Raji (cell line): Measurements from ENCODE around the gene PPM1G.
A peak's percentile ranks its signal among the peaks of the same experiment; 100 is the strongest.

Experiments
- POLR2A ChIP-seq: IDR thresholded peaks from 2 replicates; pipeline ENCODE4 v1.6.1; 2011; ENCODE audit warnings: low read depth, low read length, control low read depth; ENCODE audit not compliant: insufficient read depth

The PPM1G gene

DNA sequence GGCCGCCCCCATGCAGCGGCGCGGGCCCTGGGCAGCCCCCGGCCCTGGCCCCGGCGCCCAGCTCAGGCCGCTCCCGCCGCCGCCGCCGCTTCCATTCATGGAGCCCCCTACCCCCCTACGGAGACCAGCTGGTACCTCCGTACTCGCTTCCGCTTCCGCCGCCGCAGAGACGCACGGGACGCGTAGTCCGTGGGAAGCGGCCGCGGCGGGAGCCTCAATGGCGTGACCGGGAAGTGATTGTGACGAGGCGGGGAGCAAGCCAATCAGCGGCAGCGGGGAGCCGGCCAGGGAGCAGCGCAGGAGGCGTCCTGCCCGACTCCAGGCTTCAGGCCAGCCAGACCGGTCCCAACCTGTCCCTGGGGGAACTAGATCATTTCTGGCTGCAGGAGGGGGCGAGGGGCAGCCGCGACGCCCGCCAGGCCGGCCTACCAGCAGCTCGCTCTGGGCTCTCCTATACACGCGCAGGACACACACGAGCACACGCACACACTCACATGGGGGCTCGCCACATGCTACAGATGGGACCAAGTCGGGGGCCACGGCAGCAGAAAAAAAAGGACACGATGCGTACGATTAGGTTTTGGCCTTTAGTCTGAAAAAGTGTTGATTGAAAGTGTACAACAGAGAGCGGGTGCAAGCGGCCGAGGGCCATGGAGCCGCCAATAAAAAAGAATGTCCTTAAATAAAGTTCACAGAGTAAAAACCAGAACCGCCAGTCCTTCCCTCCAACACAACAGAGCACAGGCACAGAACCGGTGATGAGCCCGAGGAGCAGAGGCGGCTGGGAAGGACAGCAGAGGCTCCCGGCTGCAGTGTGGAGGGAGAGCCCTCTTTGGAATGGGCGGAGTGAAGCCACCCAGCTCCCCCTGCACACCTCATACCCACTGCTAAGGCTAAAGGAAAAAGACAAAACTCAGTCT is 28.5 kb downstream of the PPM1G start, which contains the start of gene ZNF513:
Gene ZNF513, minus strand, starts transcription at position 109 of the 920 bp plus-strand sequence. CDS start 208 bp downstream, outside the sequence.
- no peak for TF ChIP-seq POLR2A

DNA sequence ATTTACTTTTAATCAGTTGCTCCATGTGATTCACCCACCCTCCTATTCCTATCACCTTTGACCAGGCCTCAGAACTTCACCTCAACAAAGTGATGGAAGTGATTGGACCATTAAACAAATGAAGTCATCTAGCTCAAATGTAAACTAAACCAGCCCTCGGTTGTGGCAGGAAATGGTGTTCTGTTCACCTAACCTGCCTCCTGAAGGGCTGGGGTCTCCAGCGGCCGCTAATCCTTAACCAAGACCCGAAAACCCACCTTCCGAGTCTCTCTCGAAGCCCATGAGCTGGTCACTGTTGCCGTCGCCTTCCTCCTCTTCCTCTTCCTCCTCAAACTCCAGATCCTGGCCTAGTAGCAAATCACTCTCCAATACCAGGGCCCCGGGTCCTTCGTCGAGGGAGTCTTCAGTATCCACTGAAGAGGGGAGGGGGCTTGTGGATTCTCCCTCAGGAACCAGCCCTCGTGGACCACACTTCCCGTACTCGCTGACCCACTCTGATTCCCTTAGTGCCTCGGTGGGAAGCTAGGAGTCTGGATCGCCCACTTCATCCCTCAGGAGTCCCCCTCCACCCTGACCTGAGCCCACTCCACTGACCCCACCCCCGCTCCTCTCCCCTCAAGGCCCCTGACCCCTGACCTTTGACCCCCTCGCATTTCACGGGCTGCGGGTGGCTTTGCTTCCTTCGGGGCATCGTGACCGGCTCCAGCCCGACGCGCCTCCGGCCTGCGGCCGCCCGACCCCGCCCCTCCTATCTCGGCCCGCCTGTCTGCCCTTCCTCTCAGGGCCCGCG is 29.4 kb downstream of the PPM1G start:
- TF ChIP-seq POLR2A, result no peak

DNA sequence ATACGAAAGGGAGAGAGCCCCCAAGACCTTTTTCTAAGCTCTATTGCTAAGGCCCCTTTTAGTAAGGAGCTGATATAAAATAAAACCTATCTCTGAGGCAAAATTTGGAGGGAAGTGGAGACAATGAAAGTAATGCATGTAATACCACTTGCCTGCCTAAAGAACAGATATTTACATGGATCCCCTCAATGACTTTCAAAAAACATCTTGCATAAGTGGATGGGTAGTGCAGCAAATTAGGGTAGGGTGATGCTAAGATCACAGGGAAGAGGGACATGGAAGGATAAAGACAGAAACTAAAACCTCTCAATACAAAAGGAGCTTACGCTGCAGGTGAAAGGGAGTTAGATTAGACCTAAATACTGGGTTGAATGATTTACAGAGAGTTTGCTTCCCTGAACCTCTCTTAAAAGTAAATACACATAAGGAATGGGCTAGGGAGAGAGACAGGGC is 30.0 kb downstream of the PPM1G start:
- TF ChIP-seq POLR2A, result no peak

DNA sequence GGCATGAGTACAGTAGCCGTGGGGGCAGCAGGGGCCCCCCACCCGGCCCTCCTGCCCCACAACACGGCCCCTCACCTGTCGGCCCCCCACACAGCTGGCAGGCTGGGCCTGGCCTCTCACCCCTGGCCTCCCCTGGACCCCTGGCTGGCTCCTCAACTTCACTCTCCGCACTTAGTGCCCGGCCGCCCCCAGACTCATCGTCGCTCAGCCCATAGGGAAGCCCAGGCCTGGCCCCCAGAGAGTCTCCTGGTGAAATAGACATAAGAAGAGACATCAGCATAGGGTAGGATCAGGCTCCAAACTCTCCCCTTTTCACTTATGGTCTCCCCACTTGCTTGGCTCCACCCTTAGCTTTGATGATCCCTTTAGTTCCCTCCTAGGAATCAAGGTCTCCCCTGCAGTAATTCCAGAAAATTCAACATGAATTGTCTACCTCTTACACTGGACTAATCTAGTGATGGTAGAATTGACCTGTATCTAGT is 30.5 kb downstream of the PPM1G start:
- TF ChIP-seq POLR2A, result no peak

DNA sequence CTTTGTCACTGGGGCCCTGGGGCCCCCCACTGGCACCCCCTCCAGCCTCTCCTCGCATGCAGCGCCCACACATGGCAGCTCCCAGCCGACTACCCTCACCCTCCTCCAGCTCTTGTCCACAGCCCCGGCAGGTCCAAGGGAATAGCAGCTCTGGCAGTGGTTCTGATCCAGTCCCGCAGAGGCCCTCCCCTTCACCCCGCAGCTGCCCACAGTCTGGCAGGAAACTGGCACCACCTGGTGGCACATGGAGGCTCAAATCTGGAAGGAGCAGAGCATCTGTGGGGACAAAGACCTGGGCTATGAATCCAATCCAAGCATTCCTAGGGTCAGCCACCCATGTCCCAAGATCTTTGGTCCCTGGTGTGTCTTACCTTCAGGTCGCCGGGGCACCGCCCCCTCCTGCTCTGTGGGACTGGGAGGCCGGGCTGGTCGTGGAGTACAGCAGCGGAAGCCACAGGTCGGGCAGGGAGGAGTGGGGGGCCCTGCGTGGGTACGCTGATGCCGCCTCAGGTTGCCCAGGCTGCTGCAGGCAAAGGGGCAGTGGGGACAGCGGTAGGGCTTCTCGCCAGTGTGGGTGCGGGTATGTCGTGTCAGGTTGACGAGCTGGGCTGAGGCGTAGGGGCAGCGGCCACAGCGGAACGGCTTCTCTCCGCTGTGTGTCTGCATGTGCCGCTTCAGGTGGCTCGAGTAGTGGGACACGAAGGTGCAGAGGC is 31.1 kb downstream of the PPM1G start:
- TF ChIP-seq POLR2A, result no peak

DNA sequence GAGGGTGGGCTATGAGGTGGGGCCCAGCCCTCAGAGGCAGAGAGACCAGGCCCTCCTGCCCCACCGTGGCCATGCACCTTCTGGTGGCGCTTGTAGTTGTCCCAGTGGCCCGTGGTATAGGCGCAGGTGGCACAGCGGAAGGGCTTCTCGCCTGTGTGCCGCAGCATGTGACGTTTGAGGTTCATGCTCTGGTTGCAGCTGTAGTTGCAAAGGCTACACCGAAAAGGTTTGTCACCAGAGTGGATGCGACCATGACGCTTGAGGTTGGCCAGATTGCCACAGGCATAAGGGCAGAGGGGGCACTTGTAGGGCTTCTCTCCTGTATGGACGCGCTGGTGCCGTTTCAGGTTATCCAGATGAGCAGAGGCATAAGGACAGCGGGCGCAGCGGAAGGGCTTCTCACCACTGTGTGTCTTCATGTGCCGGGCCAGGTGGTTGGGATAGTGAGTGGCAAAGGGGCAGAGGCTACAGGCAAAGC is 31.7 kb downstream of the PPM1G start:
- TF ChIP-seq POLR2A, result no peak

DNA sequence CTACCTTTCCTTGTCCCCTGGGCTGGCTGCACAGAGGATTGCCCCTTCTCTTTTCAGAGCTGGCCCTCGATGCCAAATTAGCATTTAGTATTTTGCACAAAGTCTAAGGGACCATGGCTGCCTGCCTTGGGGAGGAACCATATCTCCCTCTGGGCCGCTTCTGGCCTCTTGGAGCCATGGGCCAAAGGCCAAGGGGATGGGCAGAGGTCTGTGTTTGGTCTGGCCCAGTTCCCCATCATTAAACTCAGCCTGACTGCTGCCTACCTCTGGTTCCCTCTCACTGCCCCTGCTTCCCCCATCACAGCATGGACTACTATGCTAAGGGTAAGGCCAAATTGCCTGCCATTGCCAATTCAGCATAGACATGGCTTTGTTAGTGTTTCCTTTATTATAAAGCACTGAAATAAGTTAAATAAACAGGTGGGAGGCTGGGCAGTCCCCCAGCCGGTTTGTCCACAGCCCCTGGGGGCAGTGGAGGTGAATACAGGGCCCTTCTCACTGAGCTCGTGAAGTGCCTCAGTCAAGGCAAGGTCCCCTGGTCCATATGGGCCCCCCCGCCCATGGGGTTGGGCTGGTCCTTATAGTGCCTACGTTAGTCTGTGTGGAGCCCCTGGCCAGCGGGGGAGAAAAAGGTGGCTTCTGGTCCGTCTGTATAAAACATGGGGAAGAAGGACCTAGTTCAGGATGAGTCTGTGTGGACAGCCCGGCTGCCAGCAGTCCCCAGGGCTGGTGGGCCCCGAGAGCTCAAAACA is 32.3 kb downstream of the PPM1G start:
- no peak for TF ChIP-seq POLR2A

DNA sequence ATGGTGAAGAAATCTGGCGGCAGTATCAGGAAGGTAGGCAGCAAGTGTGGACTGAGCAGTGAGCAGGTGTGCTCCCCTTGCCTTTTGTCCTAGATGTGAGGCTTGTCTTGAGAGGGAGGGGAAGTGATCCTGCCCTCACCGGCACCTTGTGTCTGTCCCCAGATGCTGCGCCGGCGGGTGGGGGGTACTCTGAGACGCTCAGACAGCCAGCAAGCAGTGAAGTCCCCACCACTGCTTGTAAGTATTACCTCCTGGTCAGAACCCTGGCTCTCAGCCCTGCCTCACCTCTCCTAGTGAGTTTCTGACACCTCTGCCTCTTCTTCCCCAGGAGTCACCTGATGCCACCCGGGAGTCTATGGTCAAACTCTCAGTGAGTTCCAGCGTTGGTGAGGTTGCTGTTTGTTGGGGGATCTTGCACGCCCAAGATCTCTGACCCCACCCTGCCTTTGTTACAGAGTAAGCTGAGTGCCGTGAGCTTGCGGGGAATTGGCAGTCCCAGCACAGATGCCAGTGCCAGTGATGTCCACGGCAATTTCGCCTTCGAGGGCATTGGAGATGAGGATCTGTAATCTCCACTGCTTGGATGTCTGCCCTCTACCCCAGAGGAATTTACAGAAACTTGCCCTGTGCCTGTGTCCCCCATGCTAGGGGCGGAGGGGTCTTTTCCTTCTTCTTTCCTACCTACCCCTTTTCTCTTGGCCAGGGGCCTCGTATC is 33.1 kb downstream of the PPM1G start:
- TF ChIP-seq POLR2A, result no peak

DNA sequence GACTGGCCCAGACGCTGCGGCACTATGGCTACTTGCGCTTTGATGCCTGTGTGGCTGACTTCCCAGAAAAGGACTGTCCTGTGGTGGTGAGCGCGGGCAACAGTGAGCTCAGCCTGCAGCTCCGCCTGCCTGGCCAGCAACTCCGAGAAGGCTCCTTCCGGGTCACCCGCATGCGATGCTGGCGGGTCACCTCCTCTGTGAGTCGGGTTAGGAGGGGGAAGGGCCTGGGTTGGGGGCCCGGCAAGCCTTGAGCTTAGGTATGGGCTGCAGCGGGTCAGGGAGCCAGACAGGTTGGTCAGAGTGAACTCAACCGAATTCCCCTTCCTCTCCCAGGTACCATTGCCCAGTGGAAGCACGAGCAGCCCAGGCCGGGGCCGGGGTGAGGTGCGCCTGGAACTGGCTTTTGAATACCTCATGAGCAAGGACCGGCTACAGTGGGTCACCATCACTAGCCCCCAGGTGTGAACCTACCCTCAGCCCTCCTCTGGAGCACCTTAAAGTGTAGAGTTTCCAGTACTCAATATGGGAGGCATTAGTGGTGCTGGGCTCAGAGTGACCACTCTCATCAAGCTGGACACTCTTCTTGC is 33.8 kb downstream of the PPM1G start:
- TF ChIP-seq POLR2A, result no peak

DNA sequence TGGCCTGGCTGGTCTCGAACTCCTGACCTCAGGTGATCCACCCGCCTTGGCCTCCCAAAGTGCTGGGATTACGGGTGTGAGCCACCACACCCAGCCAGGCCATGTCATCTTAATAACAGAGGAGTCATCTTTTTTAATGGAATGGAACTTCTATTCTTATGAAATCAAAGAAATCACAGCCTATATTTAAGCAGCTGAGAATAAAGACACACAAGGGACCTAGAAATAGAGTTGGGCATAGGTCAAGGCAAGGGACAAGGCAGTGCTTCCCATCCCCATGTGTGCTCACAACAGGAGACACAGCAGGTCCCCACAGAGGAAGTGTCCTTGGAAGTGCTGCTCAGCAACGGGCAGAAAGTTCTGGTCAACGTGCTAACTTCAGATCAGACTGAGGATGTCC is 35.8 kb downstream of the PPM1G start:
- no peak for TF ChIP-seq POLR2A

DNA sequence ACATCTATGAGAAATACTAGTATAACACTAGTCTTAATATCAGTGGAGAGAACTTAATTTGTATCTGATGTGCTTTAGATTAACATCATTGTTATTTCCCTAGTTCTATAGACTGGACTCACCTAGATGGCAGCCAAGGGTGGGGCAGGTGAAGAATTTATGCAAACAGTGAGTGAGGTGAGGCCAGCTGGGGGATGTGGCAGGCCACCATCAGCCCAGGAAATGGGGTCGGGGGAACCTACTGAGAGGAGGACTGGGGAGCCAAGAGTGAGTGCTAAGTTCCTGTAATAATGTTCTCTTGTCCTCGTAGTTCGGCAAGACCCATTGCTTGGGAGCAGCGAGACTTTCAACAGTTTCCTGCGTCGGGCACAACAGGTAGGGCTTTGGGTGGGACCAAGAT is 36.5 kb downstream of the PPM1G start:
- no peak for TF ChIP-seq POLR2A

DNA sequence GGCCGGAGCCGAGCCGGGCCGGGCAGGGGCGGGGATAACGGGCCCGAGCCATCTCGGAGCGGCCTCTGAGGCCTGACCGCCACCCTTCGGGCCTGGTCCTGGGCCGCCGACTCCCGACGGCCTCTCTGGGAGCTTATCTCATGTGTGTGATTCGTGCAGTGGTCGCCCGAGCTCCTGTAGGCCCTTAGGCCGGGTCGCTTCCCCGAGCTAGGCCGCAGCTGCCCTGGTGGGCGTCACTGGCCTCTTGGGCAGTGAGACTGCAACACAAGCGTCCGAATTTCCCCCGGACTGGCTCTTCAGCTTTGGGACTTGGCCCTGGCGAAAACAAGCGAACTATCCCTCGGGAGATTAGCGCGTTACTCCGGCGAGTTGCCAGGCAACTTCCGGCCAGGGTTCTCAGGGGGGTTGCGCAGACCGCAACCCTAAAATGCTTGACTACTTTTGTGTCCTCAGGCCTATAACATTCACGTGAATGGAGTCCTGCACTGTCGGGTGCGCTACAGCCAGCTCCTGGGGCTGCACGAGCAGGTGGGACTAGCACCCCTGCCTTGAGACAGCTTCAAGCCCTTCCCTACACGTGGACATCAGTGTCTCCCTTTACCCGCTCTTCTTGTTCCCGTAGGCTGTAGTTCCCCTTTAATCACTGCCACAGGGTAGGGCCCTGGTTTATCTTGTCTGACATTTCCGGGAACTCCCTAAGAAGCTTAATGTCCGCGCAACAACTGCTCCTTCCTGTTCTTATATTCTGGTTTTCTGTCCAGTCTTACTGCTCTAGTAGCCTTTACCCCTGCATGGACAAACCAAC is 38.4 kb downstream of the PPM1G start:
- TF ChIP-seq POLR2A, result peak; percentile 62; the same call in 1 of the 2 replicates
